ENCODE data around the gene CLCA2.

DNA sequence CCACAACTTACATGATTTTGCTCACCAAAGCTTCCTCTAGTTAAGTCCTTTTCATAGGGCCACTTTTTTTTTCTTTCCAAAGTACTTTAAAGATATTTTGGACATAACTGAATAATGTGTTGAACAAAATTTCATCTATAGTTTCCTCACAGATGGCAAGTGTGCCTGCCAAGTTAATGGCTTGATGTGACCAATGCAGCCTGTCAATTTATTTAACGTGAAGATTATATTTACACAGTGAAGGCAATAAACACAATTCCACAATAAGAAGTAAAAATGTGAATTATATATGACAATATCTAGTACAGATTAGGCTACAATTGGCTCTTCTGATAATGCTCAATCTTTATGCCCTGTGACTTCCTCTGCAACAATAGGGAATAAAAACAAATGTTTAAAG is 18.0 kb downstream of the CLCA2 start:
- TF ChIP-seq, protein P1, sequence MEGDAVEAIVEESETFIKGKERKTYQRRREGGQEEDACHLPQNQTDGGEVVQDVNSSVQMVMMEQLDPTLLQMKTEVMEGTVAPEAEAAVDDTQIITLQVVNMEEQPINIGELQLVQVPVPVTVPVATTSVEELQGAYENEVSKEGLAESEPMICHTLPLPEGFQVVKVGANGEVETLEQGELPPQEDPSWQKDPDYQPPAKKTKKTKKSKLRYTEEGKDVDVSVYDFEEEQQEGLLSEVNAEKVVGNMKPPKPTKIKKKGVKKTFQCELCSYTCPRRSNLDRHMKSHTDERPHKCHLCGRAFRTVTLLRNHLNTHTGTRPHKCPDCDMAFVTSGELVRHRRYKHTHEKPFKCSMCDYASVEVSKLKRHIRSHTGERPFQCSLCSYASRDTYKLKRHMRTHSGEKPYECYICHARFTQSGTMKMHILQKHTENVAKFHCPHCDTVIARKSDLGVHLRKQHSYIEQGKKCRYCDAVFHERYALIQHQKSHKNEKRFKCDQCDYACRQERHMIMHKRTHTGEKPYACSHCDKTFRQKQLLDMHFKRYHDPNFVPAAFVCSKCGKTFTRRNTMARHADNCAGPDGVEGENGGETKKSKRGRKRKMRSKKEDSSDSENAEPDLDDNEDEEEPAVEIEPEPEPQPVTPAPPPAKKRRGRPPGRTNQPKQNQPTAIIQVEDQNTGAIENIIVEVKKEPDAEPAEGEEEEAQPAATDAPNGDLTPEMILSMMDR (IDR thresholded peaks at IDR 0.05; ENCODE audit: low read depth, low read length) = no peak
- no peak for TF ChIP-seq POLR2A (IDR thresholded peaks at IDR 0.05; ENCODE audit: extremely low read depth, insufficient read length)
- TF ChIP-seq, protein P2, sequence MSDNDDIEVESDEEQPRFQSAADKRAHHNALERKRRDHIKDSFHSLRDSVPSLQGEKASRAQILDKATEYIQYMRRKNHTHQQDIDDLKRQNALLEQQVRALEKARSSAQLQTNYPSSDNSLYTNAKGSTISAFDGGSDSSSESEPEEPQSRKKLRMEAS (IDR thresholded peaks at IDR 0.05; ENCODE audit: low read depth, low read length) = no peak

Data from NB4 (cell line).